NCI-H524 treated with DMSO at 0.1 percent for 48 hours (cell line): ENCODE measurements around the gene CASTOR1.

Experiments used
- DNase-seq: peaks from one replicate; lab custom pipeline; 2025; lab: John Stamatoyannopoulos, UW

Gene CASTOR1

DNA sequence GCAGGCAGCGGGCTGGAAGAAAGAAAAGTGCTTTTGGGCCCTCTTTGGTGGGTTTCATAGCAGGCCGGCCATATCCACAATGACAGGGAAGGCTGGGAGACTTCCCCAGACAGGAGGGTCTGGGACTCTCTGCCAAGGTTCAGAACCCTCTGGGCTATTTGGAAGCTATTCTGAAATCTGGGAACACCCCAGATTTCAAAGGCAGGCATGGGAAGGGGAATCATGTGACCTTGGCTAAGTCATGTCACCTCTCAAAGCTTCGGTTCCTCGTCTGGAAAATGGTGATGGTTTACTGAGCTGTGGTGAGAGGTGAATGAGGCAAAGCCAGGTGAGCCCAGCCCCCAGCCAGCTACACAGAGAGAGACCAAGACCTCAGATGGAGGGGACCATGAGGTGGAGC lies 4.6 kb downstream of the CASTOR1 start:
- DNase-seq: no peak

DNA sequence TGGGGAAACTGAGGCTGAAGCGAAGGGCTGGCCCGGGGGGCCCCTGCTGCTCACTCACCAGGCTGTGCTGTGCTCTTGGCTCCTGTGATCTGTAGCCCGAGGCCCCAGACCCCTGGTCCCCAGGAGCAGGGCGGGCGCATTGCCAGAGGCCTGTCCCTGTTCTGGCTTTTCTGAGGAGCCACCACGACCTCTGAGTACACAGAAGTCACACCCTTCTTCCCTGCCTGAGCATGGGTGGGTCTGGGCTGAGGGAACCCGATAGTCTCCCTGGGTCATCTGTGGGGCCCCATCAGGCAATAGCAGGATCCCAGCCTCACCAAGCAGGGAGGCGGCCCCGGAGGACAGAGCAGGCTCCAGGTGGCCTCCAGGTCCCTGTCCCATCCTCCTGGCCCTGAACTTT lies 5.1 kb downstream of the CASTOR1 start:
- DNase-seq: no peak

DNA sequence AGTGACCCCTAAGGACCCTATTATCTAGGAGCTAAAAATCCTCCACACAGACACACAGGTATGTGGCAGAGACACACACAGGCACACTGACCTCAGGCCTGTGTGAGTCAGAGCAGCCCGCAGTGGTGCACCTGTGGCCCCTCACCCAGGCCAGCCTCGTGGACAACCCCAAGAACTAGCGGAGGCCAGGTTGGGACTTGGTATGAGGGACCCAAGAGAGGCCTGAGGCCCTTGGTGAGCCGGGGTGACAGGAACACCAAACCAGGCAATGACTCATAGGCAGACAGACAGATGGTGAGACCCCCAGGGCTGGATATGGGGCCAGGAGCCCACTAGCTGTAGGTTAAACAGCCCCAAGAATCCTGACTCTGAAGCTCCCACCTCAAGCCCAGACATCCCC lies 6.0 kb downstream of the CASTOR1 start:
- DNase-seq: no peak

DNA sequence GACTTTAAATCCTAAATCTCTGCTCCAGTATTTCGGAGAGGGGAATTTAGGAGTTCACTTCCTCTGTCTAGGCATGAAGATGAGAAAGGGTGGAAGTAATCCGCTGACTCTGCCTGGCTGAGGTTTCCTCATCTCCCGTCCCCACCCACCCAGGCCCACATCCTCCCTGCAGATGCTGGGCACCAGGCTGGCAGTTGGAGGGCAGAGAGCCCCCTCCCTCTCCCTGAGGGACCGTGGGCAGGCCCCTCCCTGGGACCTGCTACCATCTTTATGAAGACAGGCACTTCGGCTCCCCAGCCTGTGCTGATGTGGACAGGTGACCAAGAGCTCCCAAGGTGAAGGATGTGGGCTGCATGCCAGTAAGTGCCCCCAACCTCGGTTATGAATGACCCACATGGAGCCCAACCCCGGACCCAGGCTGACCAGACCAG lies 6.7 kb downstream of the CASTOR1 start:
- DNase-seq: no peak

DNA sequence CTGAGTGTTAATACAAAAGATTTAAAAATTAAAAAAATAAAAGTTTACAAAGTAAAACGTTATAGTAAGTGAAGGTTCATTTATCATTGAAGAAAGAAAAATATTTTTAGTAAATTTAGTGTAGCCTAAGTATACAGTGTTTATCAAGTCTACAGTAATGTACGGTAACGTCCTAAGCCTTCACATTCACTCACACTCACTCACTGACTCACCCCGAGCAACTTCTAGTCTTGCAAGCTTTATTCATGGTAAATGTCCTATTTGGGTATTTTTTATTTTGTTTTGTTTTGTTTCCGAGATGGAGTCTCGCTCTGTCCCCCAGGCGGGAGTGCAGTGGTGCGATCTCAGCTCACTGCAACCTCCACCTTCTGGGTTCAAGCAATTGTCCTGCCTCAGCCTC lies 8.8 kb downstream of the CASTOR1 start:
- DNase-seq: no peak

DNA sequence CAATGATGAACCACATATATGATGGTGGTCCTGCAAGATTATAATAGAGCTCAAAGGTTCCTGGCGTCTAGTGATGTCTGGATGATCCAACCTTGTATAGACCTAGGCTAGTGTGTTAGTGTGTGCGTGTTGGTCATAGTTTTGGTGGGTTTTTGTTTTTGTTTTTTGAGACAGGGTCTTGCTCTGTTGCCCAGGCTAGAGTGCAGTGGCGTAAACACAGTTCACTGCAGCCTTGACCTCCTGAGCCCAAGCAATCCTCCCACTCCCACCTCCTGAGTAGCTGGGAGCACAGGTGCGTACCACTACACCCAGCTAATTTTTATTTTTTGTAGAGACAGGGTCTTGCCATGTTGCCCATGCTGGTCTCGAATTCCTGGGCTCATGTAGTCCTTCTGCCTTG lies 9.4 kb downstream of the CASTOR1 start:
- DNase-seq: no peak

DNA sequence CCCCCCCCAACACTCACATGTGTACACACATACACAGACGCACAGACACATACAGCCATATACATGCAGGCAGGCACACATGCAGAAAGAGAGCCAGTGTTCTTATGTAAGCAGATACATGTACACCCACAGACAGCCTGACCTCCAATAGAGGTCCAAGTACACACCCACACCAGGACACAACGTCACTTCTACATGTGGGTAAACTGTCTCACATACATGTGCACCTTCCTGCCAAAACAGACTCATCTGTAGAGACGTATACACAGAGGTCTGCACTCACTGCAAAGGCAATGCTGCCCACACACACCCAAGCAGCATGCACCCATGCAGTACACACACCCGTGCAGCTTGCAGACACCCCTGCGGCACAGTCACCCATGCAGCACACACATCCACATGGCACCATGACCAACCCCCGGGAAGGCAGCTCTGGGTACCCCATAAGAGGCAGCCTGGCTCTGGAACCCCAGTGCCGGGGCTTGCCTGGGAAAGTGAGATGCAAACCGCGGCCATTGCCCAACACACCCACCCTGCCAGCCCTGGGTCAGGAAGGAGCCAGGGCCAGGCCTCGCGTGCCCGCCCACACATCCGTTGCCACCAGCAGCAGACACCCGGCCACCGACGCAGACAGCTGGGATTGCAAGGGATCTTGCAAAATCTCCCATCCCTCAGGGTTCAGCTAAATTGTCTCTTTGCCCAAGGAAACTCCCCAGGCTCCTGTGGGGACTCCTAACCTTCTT lies 10.1 kb downstream of the CASTOR1 start:
- no peak for DNase-seq

DNA sequence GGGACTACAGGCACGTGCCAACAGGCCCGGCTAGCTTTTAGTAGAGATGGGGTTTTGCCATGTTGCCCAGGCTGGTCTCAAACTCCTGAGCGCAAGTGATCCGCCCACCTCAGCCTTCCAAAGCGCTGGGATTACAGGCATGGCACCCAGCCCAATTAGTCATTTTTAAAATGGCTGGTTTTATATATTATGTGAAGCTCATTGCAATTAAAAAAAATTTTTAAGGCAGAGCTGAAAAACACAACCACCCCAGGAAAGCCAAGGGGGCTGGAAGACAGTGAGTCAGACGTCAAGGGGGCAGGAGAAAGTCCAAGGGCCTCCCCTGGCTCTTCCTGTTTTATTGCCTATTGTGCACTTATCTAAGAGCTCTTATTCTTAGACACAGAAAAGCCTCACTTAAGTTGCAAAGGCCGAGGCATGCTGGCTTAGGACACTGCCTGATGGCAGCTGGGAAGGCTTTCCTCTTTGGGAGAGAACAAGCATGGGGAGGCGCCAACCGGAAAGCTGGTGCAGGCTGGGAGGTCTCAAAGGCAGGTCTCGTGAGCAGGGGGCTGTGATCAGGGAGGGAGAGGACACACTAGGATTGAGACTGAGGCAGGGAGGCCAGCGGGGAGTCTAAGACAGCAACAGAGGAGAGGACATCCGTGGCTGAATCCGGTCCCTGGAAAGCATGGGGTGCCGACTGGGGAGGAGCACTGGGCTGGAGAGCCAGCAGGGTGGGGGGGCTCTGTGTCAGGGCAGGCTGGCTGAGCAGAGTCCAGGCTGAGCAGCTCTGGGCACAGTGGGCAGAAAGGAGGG lies 11.6 kb downstream of the CASTOR1 start:
- no peak for DNase-seq

DNA sequence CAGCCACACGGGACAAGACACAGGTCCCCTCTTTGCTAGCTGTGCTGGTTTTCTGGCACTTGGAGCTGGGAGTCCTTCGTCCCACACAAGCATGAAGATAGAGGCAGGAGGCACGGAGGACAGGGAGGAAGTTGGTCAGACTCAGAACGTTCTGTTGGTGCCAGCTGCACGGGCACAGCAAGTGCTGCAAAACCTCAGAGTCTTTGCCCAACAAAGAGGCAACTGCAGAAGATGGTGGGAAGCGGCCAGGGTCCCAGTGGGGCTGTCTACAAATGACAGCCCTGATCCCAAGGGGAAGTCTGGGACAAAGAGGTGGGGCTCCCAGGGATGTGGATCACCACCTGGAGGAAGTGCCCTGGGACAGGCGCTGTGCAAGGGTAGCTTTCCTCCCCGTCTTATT lies 13.3 kb downstream of the CASTOR1 start:
- DNase-seq: no peak

DNA sequence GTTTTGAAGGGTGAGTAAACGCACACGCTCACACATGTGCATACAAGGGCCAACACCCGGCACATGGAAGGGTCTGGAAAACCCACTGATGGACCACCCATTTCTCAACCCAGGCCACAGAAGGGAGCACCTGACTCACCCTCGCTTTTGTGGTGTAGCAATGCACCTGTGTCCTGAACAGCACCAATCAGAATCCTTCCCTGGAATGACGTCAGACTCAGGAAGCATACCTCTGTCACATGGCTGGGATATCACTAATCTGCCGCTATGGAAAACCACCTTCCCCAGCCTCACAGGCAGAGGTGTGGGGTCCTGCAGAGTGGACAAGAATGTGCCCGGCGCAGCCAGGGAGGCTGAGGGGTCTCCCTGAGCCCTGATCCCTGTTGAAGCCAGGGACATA lies 13.7 kb downstream of the CASTOR1 start:
- no peak for DNase-seq

DNA sequence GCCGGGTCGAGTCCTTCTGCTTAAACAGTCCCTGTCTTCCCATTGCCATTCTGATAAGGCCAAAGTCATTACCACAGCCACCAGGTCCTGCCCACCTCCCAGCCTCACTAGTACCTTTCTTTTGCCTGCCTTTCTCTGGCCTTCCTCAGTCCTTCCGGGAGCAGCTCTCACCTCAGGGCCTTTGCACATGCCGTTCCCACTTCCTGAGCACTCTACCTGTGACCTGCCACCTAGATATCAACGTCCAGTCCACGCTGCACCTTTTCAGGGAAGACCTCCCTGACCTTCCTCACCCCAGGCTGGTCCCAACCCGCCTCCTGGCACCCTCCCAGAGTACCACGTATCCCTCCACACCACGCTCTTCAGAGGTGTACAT lies 14.9 kb downstream of the CASTOR1 start:
- DNase-seq: no peak

DNA sequence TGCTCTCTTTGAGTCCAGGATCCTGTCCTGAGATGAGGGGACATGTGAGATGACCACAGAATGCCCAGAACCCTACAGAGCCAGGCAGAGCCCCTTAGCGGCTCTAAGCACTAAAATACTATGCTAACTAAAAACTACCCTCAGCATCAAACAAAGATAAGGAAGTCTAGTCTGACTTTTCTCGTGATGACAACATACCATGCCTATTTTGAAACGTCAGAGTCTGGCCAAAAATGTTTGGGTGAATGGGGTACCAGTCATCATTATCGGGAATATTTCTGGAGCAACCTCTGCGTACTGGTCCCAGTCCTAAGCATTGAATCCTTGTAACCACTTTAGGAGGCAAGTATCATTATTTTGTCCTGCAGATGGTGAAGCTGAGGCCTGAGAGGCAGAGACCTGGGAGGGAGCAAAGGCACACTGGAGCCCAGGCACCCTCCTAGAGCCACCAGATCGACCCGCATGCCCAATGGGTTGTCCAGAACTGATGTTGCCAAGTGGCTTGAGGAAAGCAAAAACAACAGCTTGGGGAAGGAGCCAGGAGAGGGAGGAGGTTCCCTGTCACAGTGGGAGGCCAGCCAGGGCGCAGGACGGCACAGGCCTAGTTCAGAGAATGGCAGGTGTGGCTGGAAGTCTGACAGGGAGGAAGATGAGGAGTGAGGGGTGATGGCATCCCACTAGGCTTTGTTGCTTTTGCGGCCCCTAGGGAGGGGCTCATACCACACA lies 15.4 kb downstream of the CASTOR1 start:
- DNase-seq: no peak

DNA sequence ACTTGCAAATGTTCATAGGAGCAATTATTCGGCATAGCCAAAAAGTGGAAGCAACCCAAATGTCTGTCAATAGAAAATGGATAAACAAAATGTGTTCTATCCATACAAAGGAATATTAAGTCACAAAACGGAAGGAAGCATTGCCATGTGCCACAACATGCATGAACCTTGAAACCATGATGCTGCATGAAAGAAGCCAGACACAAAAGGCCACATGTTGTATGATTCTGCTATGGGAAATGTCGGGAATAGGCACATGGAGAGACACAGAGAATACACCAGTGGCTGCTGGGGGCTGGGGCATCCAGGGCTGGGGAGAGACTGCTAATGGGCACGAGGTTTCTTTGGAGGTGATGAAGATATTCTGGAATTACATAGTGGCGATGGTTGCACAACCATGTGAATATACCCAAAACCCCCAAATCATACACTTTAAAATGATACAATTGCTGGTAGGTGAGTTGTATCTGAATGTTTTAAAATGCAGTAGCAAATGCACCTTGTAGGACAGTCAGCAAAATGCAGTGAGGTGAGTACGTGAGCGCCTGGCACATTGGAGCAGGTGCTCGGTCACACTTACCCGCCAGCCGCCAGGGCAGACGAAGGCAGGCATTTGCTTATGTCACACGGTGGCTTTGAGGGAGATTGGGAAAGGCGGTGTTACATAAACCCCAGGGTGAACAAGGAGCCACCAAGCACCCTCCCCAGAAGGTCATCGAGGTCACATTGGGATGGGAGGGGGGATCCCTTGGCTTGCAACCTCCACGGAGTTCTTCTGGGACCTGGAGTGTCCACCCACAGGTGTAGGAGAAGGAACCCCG lies 16.3 kb downstream of the CASTOR1 start:
- no peak for DNase-seq

DNA sequence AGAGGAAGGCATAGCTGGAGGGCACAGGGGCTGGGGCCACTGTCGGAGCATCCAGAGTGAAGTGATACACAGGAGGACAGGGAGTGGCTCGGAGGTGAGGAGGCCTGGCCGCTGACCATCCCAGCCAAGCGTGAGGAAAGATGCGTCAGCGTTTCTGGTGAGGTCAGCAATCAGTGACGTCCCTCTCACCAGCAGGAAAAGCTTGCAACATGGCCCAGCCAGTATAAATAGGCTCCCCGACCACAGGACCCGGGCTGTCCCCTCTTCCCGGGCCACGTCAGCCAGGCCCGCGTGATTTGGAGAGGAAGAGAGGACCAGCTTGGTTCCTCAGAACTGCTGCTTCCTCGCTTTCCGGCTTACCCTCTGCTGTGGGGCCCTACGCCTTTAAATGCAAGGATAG lies 18.5 kb downstream of the CASTOR1 start:
- DNase-seq: no peak

DNA sequence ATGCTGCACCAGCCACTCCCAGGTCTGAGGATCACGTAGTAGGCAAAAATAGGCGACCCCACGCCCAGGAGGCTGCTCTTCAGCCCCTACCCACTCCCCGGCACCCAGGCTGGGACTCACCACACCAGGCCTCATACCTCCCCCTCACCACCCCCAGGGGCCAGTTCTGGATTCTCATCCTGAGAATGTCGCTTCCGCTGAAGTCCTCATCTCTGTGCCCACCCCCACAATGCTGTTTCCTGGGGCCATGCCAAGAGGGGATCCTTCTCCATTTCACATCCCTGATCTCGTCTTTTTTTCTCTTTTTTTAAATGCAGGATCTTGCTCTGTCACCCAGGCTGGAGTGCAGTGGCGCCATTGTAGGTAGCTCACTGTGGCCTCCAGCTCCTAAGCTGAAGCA lies 21.0 kb downstream of the CASTOR1 start:
- no peak for DNase-seq

DNA sequence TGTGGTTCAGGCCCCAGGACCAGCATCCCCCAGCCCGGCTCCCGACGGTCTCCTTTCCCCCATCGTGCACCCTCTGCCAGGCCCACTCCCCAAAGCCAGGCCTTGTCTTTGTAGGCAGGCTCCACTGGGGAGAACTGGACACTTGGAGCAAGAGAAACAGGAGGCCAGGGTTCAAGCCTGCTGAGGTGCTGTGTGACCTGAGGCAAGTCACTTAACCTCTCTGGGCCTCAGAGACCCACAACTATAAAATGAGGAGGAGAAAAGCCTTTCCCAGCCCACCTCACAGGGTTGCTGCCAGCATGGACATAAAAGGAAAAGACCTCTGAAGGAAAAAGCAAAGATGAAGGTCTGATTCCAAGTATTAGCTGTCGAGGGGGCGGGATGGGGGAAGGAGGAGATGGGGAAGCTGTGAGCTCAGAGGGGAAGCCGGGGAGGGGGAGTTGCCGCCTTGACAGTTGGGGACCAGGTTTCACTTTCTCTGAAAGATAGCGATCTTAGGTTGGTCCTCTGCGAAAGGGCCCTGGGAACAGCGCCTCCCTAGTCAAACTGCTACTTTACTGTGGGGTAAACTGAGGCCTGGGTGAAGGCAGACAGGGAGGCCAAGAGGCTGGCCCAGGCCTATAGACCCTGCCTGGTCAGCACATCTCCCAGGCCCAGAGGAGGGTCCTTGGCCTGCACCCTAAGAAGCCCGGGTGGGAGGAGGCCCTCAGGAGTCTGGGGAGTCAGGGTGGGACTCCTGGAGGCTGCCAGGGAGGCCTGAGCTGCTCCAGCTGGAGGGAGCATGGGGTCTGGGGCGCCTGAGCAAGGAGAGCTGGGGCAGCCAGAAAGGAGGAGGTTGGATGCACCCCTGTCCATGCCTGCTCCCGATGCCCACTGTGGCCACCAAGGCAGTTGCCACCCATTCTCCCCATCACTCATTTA lies 21.7 kb downstream of the CASTOR1 start:
- DNase-seq: no peak

DNA sequence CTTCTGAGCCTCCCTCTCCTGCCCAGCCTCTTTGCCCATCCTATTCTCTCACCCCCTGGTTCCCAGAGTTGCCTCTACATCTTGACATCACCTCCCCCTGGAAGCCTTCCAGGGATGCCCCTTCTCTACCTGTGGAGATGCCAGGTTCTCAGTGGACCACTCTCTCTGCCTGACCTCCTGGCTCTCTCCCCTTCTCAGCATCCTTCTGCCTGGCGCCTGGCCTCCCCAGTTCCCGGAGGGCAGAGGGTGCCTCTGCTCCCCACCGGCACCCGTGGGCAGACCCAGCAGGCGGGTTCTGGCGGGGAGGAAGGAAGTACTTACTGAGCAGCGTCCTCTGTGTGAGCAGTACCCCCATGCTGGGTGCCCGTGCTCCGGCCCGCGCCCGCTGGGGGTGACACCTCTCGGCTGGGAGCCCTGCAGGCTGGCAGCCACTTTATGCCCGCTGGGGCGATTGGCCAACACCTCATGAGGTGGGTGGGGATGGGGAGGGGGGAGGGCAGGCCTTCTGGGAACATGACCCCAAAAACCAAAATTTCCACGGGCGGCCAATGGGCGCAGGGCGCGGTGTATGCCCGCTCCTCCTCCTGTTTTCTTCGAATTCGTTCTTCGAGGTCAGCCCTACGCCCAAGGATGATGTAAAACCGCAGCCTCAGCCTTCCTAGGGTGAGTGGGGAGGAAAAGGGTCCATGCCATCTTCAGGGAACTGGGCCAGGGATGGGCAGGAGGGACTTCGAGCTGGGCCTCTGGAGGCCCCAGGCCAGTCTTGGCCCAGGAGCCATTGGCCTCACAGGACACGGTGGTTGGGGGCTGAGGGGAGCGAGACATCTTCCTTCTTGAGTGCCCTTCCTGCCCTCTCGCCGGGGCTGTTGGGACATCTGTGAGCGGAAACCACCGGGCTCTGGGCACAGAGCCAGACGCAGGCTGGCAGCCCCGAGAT lies 22.6 kb downstream of the CASTOR1 start, which contains the start of gene OSM:
Gene OSM (minus strand): TSS at position 407 of the 937 bp plus-strand sequence. CDS start 52 bp downstream, at position 355.
- no peak for DNase-seq

DNA sequence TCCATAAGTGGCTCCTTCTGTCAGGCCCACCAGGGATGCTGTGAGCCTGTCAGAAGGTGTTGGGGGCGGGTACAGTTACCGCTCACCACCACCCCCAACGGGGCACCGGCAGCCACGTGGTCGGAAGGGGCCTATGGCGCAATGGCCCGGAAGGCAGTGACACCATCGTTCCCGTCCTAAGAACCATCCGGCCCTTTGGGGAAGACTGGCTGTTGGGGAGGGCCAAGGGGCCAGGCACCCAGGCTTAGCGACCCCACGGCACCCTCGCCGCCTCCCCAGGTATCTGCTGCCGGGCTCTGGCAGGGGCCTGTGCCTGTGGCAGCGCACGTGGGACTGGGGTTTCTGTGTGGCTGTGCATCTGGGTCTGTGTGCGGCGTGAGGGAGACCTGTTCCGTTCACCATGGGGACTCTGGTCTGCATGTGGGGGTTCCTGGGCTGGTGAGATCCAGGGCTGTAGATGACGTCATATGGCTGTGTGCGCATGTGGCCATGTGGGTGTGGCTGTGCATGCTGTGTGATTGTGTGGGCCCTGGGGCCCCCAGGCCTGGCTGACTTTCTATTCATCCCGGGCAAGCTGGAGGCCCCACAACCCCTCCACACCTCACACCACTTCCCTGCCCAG lies 23.4 kb downstream of the CASTOR1 start:
- no peak for DNase-seq

DNA sequence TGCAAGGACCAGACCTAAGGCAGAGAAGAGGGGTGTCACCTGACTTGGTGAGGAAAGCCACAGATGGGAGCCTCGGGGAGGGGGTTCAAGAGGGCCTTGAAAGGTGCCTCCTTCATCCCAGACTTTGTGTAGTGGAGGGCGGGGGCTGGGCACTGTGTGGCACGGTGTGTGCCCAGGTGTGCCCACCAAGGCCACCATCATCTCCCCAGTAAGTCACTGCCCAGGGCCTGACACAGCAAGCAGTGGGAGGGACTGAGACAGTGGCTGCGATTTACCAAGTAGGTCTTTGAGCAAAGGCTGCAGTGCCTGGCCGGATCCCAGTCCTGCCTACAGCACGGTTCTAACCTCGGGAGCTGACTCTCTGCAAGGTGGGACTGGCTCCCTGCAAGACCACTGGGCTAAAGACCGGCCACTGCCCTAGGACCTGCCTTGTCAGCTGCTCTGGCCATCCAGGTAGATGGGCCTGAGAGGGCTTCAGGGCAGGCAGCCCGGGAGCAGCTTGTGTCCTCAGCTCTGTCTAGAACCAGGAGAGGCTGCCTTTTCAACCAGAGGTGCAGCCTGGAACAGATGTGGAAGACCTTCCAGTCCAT lies 24.1 kb downstream of the CASTOR1 start:
- DNase-seq: no peak
